GM12873 (cell line): ENCODE results near the gene TP73.
A peak's percentile ranks its signal among the peaks of the same experiment; 100 is the strongest.

Experiments used
- TF ChIP-seq, protein P1 (sequence below): IDR thresholded peaks from 2 replicates; pipeline ENCODE4 v1.5.1; 2012; ENCODE audit warnings: low read depth, mild to moderate bottlenecking, moderate library complexity, low read length, control low read depth; ENCODE audit not compliant: insufficient read depth; ENCODE audit errors: missing control alignments

Gene TP73

DNA sequence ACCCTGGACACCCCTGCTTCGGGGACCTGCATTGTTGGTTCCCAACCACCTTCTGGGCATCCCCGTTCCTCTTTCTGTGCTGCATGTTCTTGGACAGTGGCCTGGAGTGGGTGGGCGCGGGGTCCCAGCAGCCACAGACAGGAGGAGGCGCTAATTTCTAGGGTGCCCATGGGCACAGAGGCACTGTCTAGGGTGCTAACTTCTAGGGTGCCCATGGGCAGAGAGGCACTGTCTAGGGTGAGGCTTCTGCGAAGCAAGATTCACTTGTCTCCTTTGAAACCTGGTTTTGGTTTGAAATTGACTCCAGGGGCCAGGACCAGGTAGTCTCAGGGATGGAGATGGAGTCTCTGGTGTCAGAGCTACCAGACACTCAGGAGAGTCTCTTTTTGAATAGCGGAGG is 40.2 kb upstream of the TP73 start:
- TF ChIP-seq, protein P1, sequence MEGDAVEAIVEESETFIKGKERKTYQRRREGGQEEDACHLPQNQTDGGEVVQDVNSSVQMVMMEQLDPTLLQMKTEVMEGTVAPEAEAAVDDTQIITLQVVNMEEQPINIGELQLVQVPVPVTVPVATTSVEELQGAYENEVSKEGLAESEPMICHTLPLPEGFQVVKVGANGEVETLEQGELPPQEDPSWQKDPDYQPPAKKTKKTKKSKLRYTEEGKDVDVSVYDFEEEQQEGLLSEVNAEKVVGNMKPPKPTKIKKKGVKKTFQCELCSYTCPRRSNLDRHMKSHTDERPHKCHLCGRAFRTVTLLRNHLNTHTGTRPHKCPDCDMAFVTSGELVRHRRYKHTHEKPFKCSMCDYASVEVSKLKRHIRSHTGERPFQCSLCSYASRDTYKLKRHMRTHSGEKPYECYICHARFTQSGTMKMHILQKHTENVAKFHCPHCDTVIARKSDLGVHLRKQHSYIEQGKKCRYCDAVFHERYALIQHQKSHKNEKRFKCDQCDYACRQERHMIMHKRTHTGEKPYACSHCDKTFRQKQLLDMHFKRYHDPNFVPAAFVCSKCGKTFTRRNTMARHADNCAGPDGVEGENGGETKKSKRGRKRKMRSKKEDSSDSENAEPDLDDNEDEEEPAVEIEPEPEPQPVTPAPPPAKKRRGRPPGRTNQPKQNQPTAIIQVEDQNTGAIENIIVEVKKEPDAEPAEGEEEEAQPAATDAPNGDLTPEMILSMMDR: no peak

DNA sequence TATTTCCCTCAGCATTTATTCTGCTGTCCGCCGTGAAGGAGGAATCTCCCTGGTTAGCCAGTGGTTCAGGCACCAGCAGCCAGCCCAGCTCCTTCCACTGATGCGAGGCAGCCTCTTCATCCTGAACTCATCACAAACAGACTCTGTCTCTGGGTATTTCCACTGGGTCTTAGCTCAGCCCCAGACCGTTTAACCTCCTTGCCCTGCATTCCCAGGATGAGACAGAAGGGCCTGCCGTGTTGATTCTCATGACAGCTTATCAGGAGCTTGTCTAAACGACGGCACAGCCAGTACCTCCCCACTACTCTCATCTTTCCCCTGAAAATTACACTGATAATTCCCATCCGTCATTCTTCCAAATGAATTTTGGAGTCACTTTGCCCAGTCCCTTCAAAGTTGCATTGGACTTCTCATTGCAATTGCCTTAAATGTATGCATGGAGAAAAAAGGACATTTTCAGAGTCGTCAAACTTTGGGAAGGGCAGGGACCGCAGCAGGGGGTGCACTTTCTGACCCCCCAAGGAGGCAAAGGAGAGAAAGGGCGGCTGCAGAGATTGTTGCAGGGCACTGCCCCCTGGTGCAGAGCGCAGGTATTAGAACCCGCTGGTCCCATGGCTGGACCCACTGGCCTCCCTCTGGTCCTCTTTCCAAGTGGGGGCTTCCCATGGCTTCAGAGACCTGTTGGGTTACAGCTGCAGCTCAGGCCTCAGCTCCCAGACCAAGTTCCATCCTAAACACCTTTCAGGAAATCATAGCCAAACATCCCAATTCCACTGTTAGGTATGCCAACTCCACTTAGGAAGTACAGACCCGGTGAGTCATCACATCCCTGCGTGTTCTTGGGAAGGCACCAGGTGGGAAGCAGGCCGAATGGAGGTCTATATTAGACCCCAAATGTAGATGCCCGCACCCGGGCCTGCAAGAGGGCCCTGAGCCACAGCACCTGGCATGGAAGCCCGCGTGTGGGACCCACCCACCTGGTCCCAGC is 37.3 kb upstream of the TP73 start:
- TF ChIP-seq, protein P1: peak; percentile 70

DNA sequence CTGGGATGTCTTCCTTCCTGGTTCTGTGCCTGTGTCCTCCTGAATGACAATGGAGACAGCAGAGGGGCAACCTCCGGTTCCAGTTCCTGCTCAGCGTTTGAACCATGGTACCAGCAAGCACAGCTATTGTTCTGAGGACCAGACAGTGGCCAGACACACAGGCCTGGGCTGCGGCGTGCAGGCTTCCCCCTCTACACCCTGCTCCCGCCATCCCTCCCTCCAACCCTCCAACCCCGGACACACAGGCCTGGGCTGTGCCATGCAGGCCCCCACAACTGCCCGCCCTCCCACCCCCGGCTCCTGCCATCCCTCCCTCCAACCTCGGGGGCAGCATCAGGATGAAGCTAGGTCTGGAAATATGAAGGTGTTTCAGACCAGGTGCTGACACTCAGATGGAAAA is 35.5 kb upstream of the TP73 start:
- TF ChIP-seq, protein P1: no peak

DNA sequence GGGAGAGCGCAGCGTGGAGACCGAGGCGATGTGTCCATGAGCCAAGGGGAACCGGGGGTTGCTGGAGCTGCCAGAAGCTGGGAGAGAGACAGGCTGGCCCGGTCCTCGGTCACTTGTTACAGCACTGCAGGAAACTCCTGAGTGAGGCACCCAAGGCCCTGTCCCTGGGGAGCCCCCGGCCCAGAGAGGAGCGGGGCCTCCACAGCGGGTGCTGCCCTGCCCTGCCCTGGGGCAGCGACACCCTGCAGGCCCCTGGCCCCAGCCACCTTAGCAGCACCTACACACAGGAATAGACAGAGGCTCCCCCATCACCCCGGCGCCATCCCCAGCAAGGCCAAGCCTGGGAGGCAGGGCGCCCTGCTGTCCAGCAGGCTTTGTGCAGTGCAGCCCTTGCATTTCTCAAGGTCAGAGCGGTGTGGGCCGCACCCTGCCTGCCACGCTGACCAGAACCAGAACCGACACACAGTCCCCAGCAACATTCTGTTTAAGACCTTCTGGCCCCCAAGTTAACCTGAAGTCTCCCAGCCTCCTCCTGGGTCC is 34.4 kb upstream of the TP73 start:
- TF ChIP-seq, protein P1: no peak

DNA sequence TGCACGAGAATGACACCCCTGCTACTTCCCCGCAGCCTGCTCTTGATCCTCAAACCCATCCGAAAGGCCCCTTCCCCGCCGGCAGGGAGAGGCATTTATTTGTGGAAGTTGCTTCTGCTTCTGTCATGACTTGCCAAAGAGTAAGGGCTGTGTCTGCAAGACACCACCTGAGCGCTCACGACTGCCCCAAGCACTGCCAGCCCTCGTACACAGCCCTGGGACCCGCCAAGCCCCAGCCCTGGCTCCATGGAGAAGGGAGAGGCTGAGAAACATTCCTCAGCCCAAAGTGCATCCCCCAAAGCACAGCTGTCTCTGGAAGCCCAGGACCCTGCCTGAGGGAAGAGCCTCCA is 33.8 kb upstream of the TP73 start:
- TF ChIP-seq, protein P1: no peak

DNA sequence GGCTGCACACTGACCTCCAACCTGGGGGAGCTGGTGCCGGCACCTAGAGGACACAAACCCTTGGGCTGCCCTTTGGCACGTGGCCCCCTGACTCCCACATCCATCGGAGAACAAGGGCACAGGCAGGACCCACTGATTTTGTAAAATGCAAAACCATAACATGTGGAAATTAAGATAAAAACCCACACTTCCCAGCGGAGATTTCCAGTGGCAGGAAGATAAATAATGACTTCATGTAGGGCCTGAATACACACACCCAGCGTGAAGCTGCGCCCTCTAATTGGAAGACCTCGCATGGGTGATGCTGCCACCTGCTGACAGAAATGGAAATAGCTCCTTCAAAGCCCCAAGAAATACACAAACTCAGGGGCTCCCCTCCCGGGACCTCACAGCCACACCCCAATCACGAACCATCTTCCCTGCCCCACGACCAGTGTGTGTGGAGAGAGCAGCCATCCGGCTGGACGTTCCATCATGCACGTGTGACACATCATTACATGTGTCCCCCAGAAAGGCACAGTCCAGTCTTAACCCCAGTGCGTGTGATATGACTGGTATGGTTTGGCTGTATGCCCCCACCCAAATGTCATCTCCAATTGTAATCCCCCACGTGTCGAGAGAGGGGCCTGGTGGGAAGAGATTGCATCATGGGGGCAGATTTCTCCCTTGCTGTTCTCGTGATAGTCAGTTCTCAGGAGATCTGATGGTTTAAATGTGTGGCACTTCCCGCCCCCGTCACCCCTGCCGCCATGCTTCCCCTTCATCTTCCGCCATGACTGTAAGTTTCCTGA is 33.2 kb upstream of the TP73 start:
- TF ChIP-seq, protein P1: peak; percentile 83

DNA sequence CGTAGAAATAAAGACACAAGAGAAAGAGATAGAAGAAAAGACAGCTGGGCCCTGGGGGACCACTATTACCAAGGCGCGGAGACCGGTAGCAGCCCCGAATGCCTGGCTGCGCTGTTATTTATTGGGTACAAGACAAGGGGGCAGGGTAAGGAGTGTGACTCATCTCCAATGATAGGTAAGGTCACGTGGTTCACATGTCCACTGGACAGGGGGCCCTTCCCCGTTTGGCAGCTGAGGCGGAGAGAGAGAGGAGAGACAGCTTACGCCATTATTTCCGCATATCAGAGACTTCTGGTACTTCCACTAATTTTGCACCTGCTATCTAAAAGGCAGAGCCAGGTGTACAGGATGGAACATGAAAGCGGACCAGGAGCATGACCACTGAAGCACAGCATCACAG is 31.6 kb upstream of the TP73 start:
- TF ChIP-seq, protein P1: no peak
